Right renal pelvis (tissue), 4 donors: ENCODE data around the gene SNPH. TPM values are rescaled to one million over a fixed set of nuclear protein-coding genes. Genes with fewer than 3 reads are reported as not detected.

Source experiments
- DNase-seq, 4 donors: peaks; one replicate each; pipeline ENCODE4 v3.0.0-alpha.2; 2013; ENCODE audit warnings: low read depth in 4 of 4, low spot score in 3 of 4, missing footprints in 1 of 4
- polyA plus RNA-seq, 4 donors: library from polyadenylated mRNA; unstranded; fragments of 120-200 nt; gene quantifications; one replicate each; pipeline ENCODE4 v1.2.1, GENCODE V29; 2013; ENCODE audit not compliant: insufficient read length in 4 of 4

Gene SNPH
- polyA plus RNA-seq, 4 donors, result 2.7 to 3.2 (median 2.9) TPM

GRCh38 chr20:1283522-1284510 lies 17.7 kb downstream of the SNPH start:
- no peak for DNase-seq

DNA sequence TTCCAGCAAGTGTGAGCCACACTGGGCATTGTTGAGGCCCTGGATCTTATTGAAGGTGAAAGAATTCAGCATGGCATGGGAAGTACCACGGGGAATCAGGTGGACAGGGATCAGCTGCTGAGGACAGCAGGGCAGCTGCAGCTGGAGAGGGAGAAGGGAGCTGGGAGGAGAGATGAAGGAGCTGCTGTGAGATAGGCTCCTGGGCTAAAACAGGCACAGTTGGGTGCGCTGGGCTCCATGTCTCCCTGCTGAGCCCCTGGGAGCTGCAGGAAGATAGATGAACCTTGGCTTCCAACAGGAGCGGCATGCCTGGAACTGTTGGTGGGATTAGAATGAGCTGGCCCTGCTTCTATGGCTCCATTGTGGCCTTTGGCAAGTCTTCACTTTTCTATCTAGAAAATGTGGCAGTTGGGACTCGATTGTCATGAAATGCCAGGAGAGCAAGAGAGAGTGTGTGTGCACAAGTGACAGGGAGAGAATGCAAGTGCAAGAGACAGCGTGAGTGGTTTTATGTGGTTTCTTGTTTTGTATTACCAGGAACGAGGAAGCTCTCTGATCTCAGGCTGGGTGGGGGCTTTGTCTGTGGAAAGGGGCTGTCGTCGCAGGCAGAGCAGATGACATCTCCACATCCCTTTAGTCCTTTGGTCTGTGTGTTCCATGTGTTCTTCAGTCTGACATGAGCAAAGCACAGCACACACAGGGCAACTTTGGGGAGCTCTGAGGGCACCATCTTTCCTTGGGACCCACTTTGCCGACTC lies 20.4 kb downstream of the SNPH start:
- no peak for DNase-seq

GRCh38 chr20:1287306-1287705 lies 21.2 kb downstream of the SNPH start:
- no peak for DNase-seq

- no peak for DNase-seq
Measured at GRCh38 chr20:1287787-1288569, 21.9 kb downstream of the SNPH start.

GRCh38 chr20:1291191-1291741 lies 25.2 kb downstream of the SNPH start:
- DNase-seq, result no peak

DNA sequence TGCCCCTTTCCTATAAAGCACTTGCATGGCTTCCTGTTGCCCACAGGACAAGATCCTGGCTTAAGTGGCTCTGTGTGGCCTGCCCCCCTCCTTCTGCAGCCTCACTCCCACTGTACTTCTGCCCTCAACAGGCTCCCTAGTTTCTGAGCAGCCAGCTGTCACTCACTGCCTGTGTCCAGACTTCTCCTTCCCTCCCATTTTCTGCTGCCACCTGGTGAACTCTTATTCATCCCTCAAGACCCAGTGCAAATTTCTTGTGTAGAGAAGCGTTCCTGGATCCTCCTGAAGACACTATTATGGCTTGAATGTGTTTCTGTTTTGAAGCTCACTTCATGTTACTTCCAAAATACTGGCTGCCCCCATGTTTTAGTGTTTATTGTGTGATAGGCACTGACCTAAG lies 26.5 kb downstream of the SNPH start:
- no peak for DNase-seq

DNA sequence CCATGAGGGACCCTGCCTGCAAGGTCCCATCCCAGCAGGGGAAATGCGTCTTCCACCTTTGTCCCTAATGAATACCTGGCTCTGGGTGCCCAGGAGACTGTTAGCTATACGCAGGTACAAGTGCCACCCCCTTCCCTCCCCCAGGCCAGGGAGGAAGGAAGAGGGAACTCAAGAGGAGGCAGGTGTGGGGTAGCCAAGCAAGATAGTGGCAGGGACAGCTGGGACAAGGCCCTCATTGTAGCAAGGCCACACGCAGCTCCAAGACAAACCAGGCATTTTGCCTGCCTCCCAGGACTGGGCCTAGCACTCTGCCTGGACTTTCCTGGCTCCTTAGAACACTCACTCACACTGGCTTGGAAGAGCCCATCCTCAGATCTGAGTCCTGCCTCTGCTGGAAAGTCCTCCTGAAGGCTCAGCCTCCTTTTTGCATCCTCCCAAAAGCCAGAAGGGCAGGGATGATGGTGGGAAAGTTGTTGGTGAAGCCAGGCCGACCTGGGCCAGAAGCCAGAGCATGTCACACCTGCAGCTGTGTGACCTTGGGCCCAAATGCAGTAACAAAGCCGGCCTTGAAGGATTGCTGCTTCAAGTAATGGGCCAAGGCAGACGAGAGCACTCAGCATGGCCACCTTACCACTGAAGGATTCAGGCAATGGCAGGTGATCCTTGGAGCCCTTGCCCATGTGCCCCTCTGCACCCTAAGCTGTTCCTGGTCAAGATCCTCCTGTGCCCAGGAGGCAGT lies 27.7 kb downstream of the SNPH start:
- DNase-seq, result no peak

GRCh38 chr20:1294497-1294896 lies 28.4 kb downstream of the SNPH start:
- no peak for DNase-seq

DNA sequence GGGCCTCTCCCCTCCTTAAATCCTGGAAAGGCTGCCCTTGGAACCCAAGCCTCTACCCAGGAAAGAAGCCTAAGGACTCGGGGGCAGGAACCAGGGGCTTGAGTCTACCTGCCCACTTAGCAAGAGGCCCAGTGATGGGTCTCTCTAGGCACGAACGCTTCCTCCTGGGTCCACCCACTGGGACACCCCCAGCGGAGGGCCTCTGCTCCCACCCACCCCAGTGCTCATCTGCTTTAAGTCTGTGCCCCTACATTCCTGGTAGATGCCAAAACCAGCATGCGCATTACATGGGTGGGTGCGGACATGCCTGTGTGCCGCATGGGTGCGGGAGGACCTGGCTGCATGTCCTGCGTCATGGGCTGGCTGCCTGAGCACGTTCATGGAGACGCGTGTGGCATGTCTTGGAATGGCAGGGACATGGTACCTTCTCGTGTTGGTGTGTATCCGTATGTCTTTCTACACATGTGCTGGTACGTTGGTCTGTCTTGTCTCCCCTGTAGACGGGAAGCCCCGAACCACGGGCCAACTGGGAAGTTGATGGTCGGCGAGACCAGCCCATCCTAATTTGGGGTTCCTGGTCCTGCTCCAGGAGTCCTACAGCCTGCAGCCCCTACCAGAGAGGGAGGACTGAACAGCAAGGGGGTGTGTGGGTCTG lies 29.3 kb downstream of the SNPH start:
- DNase-seq, result no peak

DNA sequence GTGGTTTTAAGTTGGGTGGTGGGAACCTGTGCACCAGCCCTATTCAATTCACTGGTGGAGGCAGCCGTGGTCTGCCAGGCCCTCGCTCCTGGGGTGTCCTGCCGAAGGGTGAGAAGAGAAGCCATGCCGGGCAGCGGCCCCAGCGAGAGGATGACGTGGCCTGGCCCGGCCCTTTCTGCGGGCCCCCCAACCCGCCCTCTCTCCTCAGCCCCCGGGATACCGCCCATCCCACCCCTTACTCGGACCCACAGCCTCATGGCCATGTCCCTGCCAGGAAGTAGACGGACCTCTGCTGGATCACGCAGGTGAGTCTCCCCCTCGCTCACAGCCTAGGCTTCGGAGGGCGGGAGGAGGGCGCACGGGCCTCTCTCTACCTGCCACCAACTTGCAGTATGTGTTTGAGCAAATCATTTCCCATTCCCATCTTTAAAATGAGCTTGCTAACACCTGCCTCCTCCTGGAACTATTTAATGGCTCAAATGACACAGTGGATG lies 30.1 kb downstream of the SNPH start:
- no peak for DNase-seq

DNA sequence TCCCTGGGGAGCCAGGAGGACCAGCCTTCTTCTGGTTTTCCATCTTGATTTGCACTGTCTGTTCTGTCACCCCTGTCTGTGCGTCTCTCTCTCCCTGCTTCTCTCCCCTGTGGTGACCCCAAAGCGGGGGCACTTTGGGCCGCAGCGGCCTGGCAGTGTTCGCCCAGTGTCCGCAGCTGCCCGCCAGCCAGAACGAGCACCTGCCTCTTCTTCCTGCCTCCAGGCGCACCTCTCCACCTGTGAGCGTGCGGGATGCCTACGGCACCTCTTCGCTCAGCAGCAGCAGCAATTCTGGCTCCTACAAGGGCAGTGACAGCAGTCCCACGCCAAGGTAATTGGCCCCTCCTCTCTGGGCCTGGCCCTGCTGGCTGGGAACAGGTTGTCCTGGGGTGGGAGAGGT lies 30.8 kb downstream of the SNPH start:
- DNase-seq, result no peak

- no peak for DNase-seq
Measured at GRCh38 chr20:1297486-1297885, 31.4 kb downstream of the SNPH start.

- no peak for DNase-seq
Measured at GRCh38 chr20:1298166-1298565, 32.1 kb downstream of the SNPH start.

GRCh38 chr20:1298888-1299511 lies 32.9 kb downstream of the SNPH start:
- DNase-seq, result no peak

DNA sequence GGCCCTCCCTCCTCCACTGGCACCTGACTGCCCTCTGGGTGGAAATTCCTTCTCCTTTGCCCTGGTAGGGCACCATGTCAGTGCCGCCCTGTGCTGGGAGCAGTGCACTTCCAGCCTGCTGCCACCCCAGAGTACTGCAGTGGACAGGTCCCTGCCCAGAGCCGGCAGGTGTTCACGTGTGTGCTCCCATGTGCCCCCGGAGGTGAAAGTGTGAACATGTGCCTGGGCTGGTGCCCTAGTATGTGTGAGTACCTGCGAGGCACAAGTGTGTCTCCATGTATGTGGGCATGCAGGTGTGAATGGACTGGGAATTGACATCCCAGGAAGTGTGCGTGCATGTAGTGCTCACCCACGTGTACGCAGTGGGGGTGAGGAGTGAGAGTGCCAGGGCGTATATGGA lies 33.4 kb downstream of the SNPH start:
- no peak for DNase-seq

- DNase-seq, result no peak
Measured at GRCh38 chr20:1300083-1300840, 34.2 kb downstream of the SNPH start.

DNA sequence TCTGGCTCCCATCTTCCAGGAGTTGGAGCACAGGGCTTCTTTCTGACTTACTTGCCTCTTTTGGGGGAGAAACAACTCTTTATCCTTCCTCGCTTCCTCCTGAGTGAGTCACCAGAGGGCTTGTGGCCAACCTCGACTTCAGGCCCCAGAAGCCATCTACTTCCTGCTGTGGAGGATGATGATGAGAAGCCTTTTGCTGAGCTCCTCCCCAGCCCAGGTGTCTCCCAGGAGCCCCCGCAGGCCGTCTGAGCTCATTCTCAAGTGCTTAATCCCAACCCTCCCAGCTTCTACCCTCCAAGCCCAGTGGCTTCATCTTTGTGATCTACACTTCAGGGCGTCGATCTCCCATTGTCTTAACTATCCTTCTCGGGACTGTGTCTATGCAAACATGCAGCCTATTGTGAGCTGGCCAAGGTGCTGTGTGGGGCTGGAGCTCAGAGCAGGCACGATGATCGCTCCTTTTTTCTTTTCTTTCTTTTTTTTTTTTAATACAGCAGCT lies 35.0 kb downstream of the SNPH start:
- no peak for DNase-seq
